ENCODE results near the gene NFE2L2.

NFE2L2 gene

DNA sequence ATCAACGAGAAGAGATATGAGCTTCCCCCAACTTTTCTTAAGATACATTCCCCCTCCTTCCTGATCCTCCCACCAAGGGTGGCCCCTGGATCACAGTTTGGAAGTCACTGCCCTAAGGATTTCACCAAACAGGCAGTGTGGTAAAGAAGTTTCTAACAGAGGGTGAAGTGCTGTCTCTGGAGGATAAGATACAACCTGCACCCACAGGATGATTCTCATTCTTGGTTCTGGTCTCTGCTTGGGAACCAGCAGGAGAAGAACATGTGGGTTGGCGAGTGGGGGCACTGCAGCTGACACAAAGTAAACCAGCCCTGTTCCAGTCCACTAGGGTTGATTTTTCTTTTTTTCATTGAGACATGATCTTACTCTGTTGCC lies 9.3 kb downstream of the NFE2L2 start:
- in situ Hi-C loops (cut with MboI; ENCODE audit: low pct_unique_long_range_greater_than_20kb, low sequenced_read_pairs, unreplicated experiment) = no loop called here
- no peak for DNase-seq (ENCODE audit: low spot score)
- TF ChIP-seq, protein P1, sequence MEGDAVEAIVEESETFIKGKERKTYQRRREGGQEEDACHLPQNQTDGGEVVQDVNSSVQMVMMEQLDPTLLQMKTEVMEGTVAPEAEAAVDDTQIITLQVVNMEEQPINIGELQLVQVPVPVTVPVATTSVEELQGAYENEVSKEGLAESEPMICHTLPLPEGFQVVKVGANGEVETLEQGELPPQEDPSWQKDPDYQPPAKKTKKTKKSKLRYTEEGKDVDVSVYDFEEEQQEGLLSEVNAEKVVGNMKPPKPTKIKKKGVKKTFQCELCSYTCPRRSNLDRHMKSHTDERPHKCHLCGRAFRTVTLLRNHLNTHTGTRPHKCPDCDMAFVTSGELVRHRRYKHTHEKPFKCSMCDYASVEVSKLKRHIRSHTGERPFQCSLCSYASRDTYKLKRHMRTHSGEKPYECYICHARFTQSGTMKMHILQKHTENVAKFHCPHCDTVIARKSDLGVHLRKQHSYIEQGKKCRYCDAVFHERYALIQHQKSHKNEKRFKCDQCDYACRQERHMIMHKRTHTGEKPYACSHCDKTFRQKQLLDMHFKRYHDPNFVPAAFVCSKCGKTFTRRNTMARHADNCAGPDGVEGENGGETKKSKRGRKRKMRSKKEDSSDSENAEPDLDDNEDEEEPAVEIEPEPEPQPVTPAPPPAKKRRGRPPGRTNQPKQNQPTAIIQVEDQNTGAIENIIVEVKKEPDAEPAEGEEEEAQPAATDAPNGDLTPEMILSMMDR (IDR thresholded peaks at IDR 0.05; ENCODE audit: extremely low read depth, insufficient read depth, missing control alignments) = no peak

DNA sequence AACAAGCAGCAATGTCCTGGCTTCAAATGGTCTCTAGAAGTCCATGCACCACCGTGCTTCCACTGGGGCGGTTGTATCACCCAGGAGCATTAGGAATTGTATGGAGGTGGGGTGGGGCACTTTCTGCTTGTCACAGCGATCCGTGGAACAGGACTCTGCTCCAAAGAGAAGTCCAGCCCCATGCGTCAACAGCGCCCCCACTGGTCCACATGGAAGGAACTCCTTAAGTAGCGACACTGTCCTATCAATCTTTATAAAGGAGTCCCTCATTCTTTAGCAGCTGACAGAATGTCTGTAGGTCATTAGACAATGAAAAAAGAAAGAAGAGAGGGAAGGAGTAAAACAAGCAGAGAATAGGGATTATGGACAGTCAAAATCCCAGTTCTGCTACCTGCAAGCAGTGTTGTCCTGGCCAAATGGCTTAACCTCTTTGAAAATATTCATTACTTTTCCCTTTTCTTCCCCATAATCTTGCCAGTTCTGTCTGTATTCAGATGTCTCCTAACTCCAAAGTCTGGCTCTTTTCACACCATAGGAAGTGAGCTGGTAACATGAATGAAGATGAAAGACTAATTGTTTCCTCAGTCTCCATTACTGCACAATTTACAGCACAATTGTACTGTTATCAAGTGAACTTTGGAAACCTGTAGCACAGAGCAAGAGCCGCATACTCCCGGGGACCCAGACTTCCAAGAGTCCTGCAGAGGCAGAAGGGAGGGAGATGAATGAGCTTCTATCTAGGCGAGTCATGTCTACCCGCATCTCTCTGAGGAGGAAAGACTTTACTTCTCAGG lies 9.9 kb downstream of the NFE2L2 start:
- DNase-seq (ENCODE audit: low spot score) = no peak
- TF ChIP-seq, protein P1 (IDR thresholded peaks at IDR 0.05; ENCODE audit: extremely low read depth, insufficient read depth, missing control alignments) = peak; percentile 28
- in situ Hi-C loops (cut with MboI; ENCODE audit: low pct_unique_long_range_greater_than_20kb, low sequenced_read_pairs, unreplicated experiment) = no loop called here

DNA sequence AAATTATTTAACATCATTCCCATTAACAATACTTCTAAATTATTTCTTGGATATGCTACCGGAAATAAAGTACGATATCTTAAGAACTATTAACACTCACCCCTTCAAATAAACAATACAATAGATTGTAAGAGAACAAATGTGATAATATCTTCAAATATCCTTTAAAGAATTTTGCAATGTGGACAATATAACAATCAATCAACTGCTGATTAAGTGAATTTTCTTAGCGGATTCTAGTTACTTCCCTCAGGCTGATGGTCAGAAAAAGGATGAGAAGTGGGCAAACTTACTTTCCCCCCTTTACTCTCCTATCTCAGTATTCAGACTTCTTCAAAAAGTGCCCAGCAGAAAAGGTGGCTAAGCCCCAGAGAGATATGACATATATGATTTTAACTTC lies 10.8 kb downstream of the NFE2L2 start:
- TF ChIP-seq, protein P1 (IDR thresholded peaks at IDR 0.05; ENCODE audit: extremely low read depth, insufficient read depth, missing control alignments) = no peak

DNA sequence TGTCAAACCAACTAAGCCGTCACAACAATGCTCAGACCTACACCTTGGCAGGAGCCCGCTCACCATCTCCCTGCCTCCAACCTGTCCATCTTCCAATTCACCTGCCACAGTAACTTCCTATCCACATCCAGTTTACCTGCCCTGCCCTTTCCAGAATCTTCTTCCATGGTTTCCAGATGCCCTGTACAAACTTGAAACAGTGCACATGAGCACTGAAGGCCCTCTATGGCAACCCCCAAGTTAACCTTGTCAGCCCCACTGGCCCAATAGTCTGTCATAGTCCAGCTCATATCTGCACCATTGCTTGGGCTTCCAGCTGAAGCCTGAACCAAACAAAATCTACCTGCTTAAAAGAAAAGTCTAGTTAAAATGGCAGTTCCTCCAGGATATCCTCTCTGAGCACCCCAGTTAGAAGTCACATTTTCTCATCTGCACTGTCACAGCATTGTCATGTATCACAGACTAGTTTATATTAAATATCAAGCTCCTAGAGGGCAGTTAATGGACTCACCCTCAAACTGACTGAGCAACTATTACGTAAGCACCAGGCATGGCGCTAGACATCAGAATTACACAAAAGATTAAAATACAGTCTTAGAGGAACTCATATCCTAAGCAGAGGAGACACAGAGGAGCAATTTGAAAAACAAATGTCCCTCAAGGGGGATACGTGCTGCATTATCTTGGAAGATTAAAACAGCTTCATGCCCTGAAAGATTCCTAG lies 11.6 kb downstream of the NFE2L2 start:
- in situ Hi-C loops (cut with MboI; ENCODE audit: low pct_unique_long_range_greater_than_20kb, low sequenced_read_pairs, unreplicated experiment) = no loop called here
- no peak for DNase-seq (ENCODE audit: low spot score)

More for the DNA sequence above, 10.8 kb downstream of the NFE2L2 start:
- DNase-seq (ENCODE audit: low spot score) = no peak
- in situ Hi-C loops (cut with MboI; ENCODE audit: low pct_unique_long_range_greater_than_20kb, low sequenced_read_pairs, unreplicated experiment) = no loop called here

DNA sequence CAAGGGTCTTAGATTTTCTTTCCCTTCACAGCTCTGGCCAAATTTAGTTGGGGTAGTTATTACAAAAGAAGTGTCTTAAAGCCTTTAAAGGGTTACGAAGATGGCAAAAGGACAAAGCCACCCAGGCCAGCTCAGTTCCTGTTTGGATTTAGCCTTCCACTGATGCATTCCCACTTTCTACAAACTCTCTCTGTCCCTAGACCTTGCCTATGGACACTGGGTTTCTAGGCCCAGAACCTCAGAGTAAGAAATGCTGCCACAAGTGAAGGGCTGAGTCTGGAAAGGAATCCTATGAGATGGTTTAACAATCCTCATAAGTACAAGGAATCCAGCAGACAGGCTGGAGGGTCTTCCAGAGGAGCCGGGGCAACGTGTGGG lies 13.4 kb downstream of the NFE2L2 start:
- in situ Hi-C loops (cut with MboI; ENCODE audit: low pct_unique_long_range_greater_than_20kb, low sequenced_read_pairs, unreplicated experiment) = no loop called here
- TF ChIP-seq, protein P1 (IDR thresholded peaks at IDR 0.05; ENCODE audit: extremely low read depth, insufficient read depth, missing control alignments) = no peak
- no peak for DNase-seq (ENCODE audit: low spot score)

More for the DNA sequence above, 11.6 kb downstream of the NFE2L2 start:
- TF ChIP-seq, protein P1 (IDR thresholded peaks at IDR 0.05; ENCODE audit: extremely low read depth, insufficient read depth, missing control alignments) = no peak

DNA sequence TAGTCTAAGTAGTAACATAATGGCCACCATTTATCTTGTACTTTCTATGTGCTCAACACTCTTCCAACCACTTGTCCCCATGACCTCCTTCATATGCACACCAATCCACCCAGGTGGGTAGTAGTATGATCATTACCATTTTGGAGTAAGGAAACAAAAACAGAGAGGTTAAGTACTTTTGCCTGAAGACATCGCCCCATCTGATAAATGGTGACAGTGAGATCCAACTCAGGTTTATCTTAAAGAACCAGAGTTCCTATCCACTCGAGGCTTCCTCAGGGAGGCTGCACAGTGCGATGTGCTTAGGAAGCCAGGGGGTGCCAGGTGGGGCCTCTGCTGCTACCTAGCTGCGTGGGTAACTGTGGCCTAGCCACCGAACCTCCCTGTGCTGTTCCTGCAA lies 14.1 kb downstream of the NFE2L2 start:
- TF ChIP-seq, protein P1 (IDR thresholded peaks at IDR 0.05; ENCODE audit: extremely low read depth, insufficient read depth, missing control alignments) = no peak
- DNase-seq (ENCODE audit: low spot score) = no peak
- in situ Hi-C loops (cut with MboI; ENCODE audit: low pct_unique_long_range_greater_than_20kb, low sequenced_read_pairs, unreplicated experiment) = no loop called here
